K562 (cell line): Measurements from ENCODE around the gene GLI1. TPM values are rescaled to one million over a fixed set of nuclear protein-coding genes. Genes with fewer than 3 reads are reported as not detected.

Source experiments
- E4F1 ChIP-seq: fragments of 250-450 bp; sonication (Bioruptor Pico); IDR thresholded peaks from 2 replicates; pipeline ENCODE4 v1.5.0; 2021; ENCODE audit warnings: mild to moderate bottlenecking, borderline replicate concordance
- MGA ChIP-seq: fragments of 450-650 bp; IDR thresholded peaks from 2 replicates; pipeline ENCODE4 v1.6.1; 2016; ENCODE audit warnings: mild to moderate bottlenecking, moderate library complexity
- PHF8 ChIP-seq: fragments of 200-600 bp; sonication (generic); IDR thresholded peaks from 2 replicates; pipeline ENCODE4 v1.6.1; 2012; ENCODE audit warnings: mixed run types, mild to moderate bottlenecking, inconsistent platforms, low read length, moderate library complexity, borderline replicate concordance
- RBM15 ChIP-seq: fragments of 200-400 bp; formaldehyde crosslinking; IDR thresholded peaks from 2 replicates; pipeline ENCODE4 v1.6.1; 2018; ENCODE audit warnings: mild to moderate bottlenecking, low read length, moderate library complexity; ENCODE audit not compliant: insufficient read depth
- SIN3A ChIP-seq, 2 experiments: fragments of 150-350 bp in 1 of 2; IDR thresholded peaks; 2 replicates each; pipeline ENCODE4 v1.6.1; 2011 to 2016; ENCODE audit warnings: borderline replicate concordance in 2 of 2, low read depth in 2 of 2, low read length in 2 of 2, mild to moderate bottlenecking in 2 of 2, moderate library complexity in 2 of 2; ENCODE audit not compliant: control insufficient read depth in 1 of 2
- SOX6 ChIP-seq: fragments of 450-650 bp; IDR thresholded peaks from 2 replicates; pipeline ENCODE4 v1.6.1; 2014; ENCODE audit warnings: mild to moderate bottlenecking
- THAP12 ChIP-seq: fragments of 250-450 bp; sonication (Bioruptor Pico); IDR thresholded peaks from 2 replicates; pipeline ENCODE4 v1.9.0; 2021; ENCODE audit warnings: mild to moderate bottlenecking, inconsistent platforms
- polyA plus RNA-seq, 8 experiments: library from polyadenylated mRNA; depleted of rRNA in 4 of 8; stranded (reverse) in 5 of 8; unstranded in 3 of 8; fragments of >200 nt; fragmentation: Nextera tagmentation in 2 of 8; fragmentation: Illumina TruSeq in 1 of 8; extraction: Ambion mirVana in 2 of 8; extraction: Trizol in 1 of 8; gene quantifications; 2 replicates each; pipeline versions ENCODE4 v1.2.1 to v1.2.3, GENCODE V29; 2011 to 2014; ENCODE audit warnings: inconsistent platforms in 1 of 8, missing spikeins in 1 of 8
- total RNA-seq, 7 experiments: library from RNA; depleted of rRNA in 6 of 7; stranded (reverse); fragments of >200 nt in 6 of 7; fragmentation: Illumina TruSeq in 2 of 7; extraction: Trizol in 2 of 7; gene quantifications; 2 replicates each; pipeline versions ENCODE4 v1.2.1 to v1.2.3, GENCODE V29; 2011 to 2021; ENCODE audit warnings: low replicate concordance in 1 of 7

Gene GLI1
- total and polyA plus RNA-seq, 9 of the 15 experiments (the other 6 are each of a cell fraction or from before 2014, with no cell fraction given) = 0.24 to 3.7 (median 0.61) TPM

DNA sequence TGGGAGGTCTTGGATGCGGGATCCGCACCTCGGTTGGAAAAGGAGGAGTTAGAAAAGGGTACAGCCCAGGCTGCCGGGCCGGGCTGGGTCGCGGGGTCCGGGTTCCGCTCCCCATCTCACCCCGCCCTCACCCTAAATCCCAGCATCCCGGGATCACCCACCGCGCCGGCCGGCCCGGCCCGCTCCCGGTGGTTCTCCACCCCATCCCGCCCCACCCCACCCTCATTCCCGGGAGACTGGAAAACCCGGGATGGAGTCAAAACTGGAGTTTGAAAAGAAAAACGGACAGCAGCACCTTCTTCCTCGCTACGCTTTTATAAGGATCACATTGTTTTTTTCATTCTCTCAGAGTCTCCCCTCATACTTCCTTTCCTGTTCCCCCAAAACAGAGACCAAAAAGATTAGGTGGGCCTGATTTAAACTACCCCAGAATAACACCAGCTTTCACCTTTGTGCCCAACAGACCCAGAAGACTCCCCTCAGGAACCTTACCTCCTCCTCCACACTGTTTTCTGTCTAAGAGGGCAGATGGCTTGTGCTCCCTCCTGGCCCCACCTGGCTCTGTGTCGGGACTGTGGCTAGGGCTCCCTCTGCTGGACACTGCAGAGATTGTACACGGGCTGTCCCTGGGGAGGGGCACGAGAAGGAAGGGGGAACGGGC, 2.8 kb downstream of the GLI1 start (continued):
- TF ChIP-seq MGA = peak; percentile 62
- TF ChIP-seq E4F1 = no peak
- peak; percentile 21; the same call in 1 of the 2 replicates for TF ChIP-seq PHF8
- peak in 1 of 2 experiments; percentile 77; a peak in 1 of 4 replicates for TF ChIP-seq SIN3A (IDR thresholded peaks at IDR 0.05; ENCODE audit: borderline replicate concordance in 2 of 2, control insufficient read depth in 1 of 2, low read depth in 2 of 2, low read length in 2 of 2)
- TF ChIP-seq THAP12 (CRISPR knock-in tag) = no peak
- no peak for TF ChIP-seq RBM15
- peak; percentile 77 for TF ChIP-seq SOX6
